Suprapubic skin (tissue), 4 donors: Measurements from ENCODE around the gene TMEM164. TPM values are rescaled to one million over a fixed set of nuclear protein-coding genes. Genes with fewer than 3 reads are reported as not detected.

Experiments used
- DNase-seq, 2 donors: peaks; one replicate each; pipeline ENCODE4 v3.0.0-alpha.2; 2019; ENCODE audit warnings: low spot score in 2 of 2
- H3K27ac ChIP-seq: fragments of 200-600 bp; sonication (generic); one replicate; pipeline ENCODE4 v1.5.1; 2019
- H3K27me3 ChIP-seq: fragments of 200-600 bp; sonication (generic); one replicate; pipeline ENCODE4 v1.5.1; 2019
- H3K36me3 ChIP-seq: fragments of 200-600 bp; sonication (generic); one replicate; pipeline ENCODE4 v1.5.1; 2019
- H3K4me1 ChIP-seq: fragments of 200-600 bp; sonication (generic); one replicate; pipeline ENCODE4 v1.5.1; 2019
- H3K4me3 ChIP-seq: fragments of 200-600 bp; sonication (generic); one replicate; pipeline ENCODE4 v1.5.1; 2019; ENCODE audit warnings: mild to moderate bottlenecking
- H3K9me3 ChIP-seq: fragments of 200-600 bp; sonication (generic); one replicate; pipeline ENCODE4 v1.5.1; 2019
- EP300 ChIP-seq: sonication (generic); formaldehyde crosslinking; IDR thresholded peaks from one replicate; pipeline ENCODE4 v1.6.1; 2017; ENCODE audit warnings: antibody characterized with exemption
- POLR2A ChIP-seq, 2 donors: fragments of 450-650 bp; IDR thresholded peaks; one replicate each; pipeline ENCODE4 v1.6.1; 2017; ENCODE audit warnings: antibody characterized with exemption in 2 of 2, mild to moderate bottlenecking in 2 of 2, moderate library complexity in 2 of 2
- POLR2AphosphoS5 ChIP-seq, 3 donors: sonication (generic); formaldehyde crosslinking; IDR thresholded peaks; one replicate each; pipeline ENCODE4 v1.6.1; 2017; ENCODE audit warnings: antibody characterized with exemption in 3 of 3
- WGBS: methylation state at CpG from one replicate; pipeline ENCODE4 v1.1.5; 2018; 5-methylcytosine and 5-hydroxymethylcytosine counted together
- total RNA-seq, 4 donors: library from RNA; depleted of rRNA; stranded (reverse); fragments of >200 nt; gene quantifications; one replicate each; pipeline ENCODE4 v1.1.0, GENCODE V29; 2016
- TF ChIP-seq, protein P1 (sequence below), 2 donors: fragments of 200-600 bp in 1 of 2; fragments of 450-650 bp in 1 of 2; sonication (generic) in 1 of 2; IDR thresholded peaks; one replicate each; pipeline ENCODE4 v1.5.1; 2016 to 2019; ENCODE audit warnings: antibody characterized with exemption in 2 of 2, mild to moderate bottlenecking in 1 of 2, moderate library complexity in 1 of 2

Gene TMEM164
- total RNA-seq, 4 donors from 2014 or later = 35.5 to 71.2 (median 58.7) TPM

- Histone ChIP-seq H3K4me3 (no peak overlapping the region), H3K27me3 (no peaks in the 10 kb centered on the region), H3K9me3 (no peaks in the 10 kb centered on the region), H3K36me3 (no peaks in the 10 kb centered on the region), H3K27ac (no peak overlapping the region), H3K4me1 (peaks cover under 1% of the 10 kb centered on the region)
- TF ChIP-seq POLR2AphosphoS5 (IDR thresholded peaks at IDR 0.05) = no peak
- no peak for TF ChIP-seq EP300
- no peak for TF ChIP-seq POLR2A (IDR thresholded peaks at IDR 0.05)
- TF ChIP-seq, protein P1, sequence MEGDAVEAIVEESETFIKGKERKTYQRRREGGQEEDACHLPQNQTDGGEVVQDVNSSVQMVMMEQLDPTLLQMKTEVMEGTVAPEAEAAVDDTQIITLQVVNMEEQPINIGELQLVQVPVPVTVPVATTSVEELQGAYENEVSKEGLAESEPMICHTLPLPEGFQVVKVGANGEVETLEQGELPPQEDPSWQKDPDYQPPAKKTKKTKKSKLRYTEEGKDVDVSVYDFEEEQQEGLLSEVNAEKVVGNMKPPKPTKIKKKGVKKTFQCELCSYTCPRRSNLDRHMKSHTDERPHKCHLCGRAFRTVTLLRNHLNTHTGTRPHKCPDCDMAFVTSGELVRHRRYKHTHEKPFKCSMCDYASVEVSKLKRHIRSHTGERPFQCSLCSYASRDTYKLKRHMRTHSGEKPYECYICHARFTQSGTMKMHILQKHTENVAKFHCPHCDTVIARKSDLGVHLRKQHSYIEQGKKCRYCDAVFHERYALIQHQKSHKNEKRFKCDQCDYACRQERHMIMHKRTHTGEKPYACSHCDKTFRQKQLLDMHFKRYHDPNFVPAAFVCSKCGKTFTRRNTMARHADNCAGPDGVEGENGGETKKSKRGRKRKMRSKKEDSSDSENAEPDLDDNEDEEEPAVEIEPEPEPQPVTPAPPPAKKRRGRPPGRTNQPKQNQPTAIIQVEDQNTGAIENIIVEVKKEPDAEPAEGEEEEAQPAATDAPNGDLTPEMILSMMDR (IDR thresholded peaks at IDR 0.05) = no peak
- no peak for DNase-seq
- 71% methylated on average over 1 of the region's 1 CpG for WGBS
These were observed 152.8 kb downstream of the TMEM164 start for GRCh38 chrX:110155759-110156158.

DNA sequence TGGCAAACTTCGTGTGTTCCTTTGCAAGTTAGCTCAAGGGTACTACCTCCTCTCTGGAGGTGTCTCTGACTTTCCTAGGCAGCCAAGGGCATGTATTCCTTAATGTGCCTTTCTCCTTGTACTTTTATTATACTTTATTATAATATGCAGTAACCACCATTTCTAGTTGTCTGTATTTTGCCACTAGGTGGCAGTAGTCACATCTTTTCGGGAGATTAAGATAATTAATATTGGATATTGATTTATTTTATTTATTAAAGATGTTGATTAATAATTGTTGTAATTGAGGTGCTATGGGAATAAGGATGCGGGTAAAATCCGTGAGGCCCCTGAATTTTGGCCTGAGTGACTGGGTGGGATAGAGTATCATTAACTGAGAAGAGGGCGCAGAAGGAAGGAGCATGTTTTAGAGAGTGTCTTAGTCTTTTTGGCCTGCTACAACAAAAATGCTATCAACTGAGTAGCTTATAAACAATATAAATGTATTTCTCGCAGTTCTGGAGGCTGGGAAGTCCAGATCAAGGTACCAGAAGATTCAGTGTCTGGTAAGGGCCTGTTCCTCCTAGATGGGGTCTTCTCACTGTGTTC, 153.3 kb downstream of the TMEM164 start:
- H3K27ac ChIP-seq = no peak overlapping the region
- 52% methylated on average over 6 of the region's 6 CpGs for WGBS
- no peaks in the 10 kb centered on the region for H3K36me3 ChIP-seq
- H3K9me3 ChIP-seq = no peaks in the 10 kb centered on the region
- no peak for DNase-seq
- peaks cover 6% of the 10 kb centered on the region for H3K4me1 ChIP-seq
- TF ChIP-seq, protein P1 (IDR thresholded peaks at IDR 0.05) = no peak
- no peak for TF ChIP-seq POLR2AphosphoS5 (IDR thresholded peaks at IDR 0.05)
- TF ChIP-seq EP300 = no peak
- no peak overlapping the region for H3K4me3 ChIP-seq
- no peaks in the 10 kb centered on the region for H3K27me3 ChIP-seq

DNA sequence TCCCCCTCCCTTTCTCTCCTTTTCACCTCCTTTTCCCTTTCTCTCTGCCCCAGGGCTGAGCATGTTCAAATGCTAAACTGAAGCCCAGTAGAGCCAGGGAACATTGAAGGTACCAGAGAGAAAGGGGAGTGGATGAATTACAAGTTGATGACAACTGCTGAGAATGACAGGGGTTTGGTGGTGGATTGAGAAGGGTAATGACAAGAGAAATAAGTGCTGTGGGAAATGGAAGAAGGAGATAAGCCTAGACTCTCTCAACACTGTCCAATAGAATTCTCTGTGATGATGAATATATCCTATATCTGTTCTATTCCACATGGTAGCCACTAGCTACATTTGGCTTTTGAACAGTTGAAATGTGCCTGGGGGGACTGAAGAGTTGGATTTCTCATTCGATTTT, 154.5 kb downstream of the TMEM164 start:
- H3K27me3 ChIP-seq = no peaks in the 10 kb centered on the region

DNA sequence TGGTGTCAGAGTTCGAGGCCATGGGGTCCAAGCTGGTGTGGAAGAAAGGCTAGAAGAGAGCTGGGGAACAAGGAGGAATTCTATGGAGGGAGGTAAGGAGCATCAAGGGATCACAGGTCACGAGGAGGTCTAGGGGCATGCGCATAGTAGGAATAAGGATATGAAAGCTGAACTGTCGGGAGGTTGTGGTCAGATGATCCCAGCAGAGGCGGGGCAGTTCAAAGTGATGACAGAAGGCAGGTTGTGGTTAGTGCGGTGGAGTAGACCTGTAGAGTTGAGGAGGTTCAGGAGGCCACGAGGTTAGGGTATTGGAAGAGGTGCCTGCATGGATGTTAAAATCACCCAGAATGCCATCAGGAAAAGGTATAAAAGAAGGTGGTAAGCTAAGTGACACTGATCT, 156.3 kb downstream of the TMEM164 start:
- no peaks in the 10 kb centered on the region for H3K27me3 ChIP-seq
- TF ChIP-seq, protein P1 (IDR thresholded peaks at IDR 0.05) = no peak
- WGBS = 77% methylated on average over 7 of the region's 7 CpGs
- H3K9me3 ChIP-seq = no peaks in the 10 kb centered on the region
- H3K27ac ChIP-seq = no peak overlapping the region
- H3K4me3 ChIP-seq = no peak overlapping the region
- DNase-seq = no peak
- no peaks in the 10 kb centered on the region for H3K36me3 ChIP-seq
- H3K4me1 ChIP-seq = peaks cover 6% of the 10 kb centered on the region

More for the DNA sequence above, 154.5 kb downstream of the TMEM164 start:
- TF ChIP-seq EP300 = no peak
- TF ChIP-seq POLR2AphosphoS5 (IDR thresholded peaks at IDR 0.05) = no peak
- no peak for TF ChIP-seq POLR2A (IDR thresholded peaks at IDR 0.05)
- TF ChIP-seq, protein P1 (IDR thresholded peaks at IDR 0.05) = no peak
- Histone ChIP-seq H3K9me3 (no peaks in the 10 kb centered on the region), H3K27ac (no peak overlapping the region), H3K4me3 (no peak overlapping the region), H3K36me3 (no peaks in the 10 kb centered on the region), H3K4me1 (peaks cover 6% of the 10 kb centered on the region)
- DNase-seq = no peak
- WGBS = 71% methylated on average over 1 of the region's 1 CpG

- H3K27ac ChIP-seq = no peak overlapping the region
These were observed 157.0 kb downstream of the TMEM164 start for GRCh38 chrX:110159865-110160264.

More at GRCh38 chrX:110159865-110160264, 157.0 kb downstream of the TMEM164 start:
- no peaks in the 10 kb centered on the region for H3K36me3 ChIP-seq
- no peak overlapping the region for H3K4me3 ChIP-seq
- no peaks in the 10 kb centered on the region for H3K27me3 ChIP-seq
- H3K9me3 ChIP-seq = no peaks in the 10 kb centered on the region
- no peak for DNase-seq
- H3K4me1 ChIP-seq = peaks cover 6% of the 10 kb centered on the region
- TF ChIP-seq POLR2AphosphoS5 (IDR thresholded peaks at IDR 0.05) (no peak), POLR2A (IDR thresholded peaks at IDR 0.05) (no peak), EP300 (no peak)
- TF ChIP-seq, protein P1 (IDR thresholded peaks at IDR 0.05) = no peak
- 70% methylated on average over 2 of the region's 2 CpGs for WGBS
